Measurements from ENCODE around the gene RFC3. TPM values are rescaled to one million over a fixed set of nuclear protein-coding genes. Genes with fewer than 3 reads are reported as not detected.

Gene RFC3, protein sequence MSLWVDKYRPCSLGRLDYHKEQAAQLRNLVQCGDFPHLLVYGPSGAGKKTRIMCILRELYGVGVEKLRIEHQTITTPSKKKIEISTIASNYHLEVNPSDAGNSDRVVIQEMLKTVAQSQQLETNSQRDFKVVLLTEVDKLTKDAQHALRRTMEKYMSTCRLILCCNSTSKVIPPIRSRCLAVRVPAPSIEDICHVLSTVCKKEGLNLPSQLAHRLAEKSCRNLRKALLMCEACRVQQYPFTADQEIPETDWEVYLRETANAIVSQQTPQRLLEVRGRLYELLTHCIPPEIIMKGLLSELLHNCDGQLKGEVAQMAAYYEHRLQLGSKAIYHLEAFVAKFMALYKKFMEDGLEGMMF
- 11.0 and 23.6 TPM in 2 replicates for total RNA-seq

DNA sequence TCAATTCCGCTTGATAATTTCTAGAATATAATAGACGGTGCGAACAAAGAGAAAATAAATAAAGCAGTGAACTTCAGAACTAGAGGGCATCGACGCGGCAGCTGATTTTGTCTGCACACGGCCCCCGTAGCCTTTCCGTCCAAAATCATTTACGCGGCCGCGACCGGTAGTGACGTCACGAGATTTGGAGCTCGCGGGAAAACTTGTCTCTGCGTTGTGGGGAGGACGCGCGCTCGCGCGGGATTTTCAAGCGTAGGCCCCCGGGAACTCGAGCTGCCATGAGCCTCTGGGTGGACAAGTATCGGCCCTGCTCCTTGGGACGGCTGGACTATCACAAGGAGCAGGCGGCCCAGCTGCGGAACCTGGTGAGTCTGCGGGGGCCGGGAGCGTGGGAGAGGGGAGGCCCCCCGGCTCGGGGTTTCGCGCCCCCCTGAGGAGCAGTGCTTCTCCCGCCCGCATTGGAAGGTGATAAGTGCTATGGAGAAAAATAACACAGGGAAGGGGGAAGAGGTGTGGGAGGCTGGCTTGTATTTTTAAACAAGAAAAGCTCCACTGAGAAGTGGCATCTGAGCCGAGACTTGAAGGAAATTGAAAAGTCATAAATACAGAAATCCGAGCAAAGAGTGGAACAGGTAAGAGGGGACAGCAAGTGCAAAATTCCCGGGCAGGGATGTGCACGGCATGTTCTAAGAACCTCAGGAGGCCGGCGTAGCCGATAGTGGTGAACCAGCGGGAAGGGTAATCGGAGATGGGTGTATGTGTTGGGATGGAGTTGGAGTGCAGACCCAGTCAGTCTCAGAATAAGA is at the start of gene RFC3:
Gene RFC3 (plus strand): TSS at position 249 of the 806 bp plus-strand sequence. CDS start 30 bp downstream, at position 279.

Data from myometrial cell (primary cell).